ENCODE measurements around the gene BST1. TPM values are rescaled to one million over a fixed set of nuclear protein-coding genes. Genes with fewer than 3 reads are reported as not detected.

BST1 gene
- polyA plus RNA-seq, 3 donors = 140 to 297 (median 266) TPM

DNA sequence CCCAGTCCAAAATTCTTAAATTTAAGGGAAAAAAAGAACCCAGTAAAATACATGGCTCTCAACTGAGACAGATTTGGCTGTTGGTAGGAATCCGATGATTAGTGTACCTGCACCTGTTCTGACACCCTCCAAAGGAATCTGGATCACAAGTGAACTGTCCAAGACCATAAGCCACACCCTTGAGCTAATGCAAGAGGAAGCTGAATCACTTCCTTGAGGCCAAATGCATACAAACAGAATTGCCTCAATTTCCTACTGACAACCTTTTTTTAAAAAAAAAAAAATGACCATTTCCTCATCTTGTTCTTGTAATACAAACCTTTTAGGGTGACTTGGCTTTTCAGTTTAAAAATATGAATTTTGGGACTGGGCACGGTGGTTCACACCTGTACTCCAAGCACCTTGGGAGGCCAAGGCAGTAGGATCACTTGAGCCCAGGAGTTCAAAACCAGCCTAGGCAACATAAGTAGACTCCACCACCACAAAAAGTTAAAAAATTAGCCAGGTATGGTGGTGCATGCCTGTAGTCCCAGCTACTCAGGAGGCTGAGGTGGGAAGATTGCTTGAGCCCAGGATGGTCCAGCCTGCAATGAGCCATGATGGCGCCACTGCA is 37.0 kb upstream of the BST1 start:
- Histone ChIP-seq H3K9me3 (replicated peaks in 1 of 2; ENCODE audit: control insufficient read depth in 1 of 2, insufficient read depth in 1 of 2, low read length in 2 of 2) (no peaks in the 10 kb centered on the region), H4K20me1 (ENCODE audit: insufficient read depth, low read length) (no peaks in the 10 kb centered on the region), H3K4me3 (replicated peaks in 1 of 3; ENCODE audit: low read depth in 2 of 3, low read length in 3 of 3) (peak overlapping the region in 2 of 3 experiments; percentile 34 to 64), H3K27me3 (ENCODE audit: control insufficient read depth in 2 of 2, insufficient read depth in 2 of 2, low read length in 2 of 2) (no peaks in the 10 kb centered on the region), H3K4me1 (ENCODE audit: control insufficient read depth in 1 of 2, insufficient read depth in 2 of 2, low read length in 2 of 2) (peaks cover 67 to 87% of the 10 kb centered on the region in 2 donors), H2AFZ (ENCODE audit: insufficient read depth, low read depth, low read length, poor library complexity, severe bottlenecking) (no peak overlapping the region), H3K4me2 (replicated peaks; ENCODE audit: extremely low read depth, low read length, poor library complexity, severe bottlenecking) (peak overlapping the region; percentile 70), H3K79me2 (ENCODE audit: insufficient read depth, low read length) (peaks cover 99% of the 10 kb centered on the region), H3K36me3 (replicated peaks in 1 of 2; ENCODE audit: control insufficient read depth in 1 of 2, insufficient read depth in 2 of 2, low read length in 2 of 2) (no peaks in the 10 kb centered on the region), H3K27ac (ENCODE audit: low read depth in 1 of 2, low read length in 2 of 2) (peak overlapping the region; percentile 96 to 97), H3K9ac (ENCODE audit: insufficient read depth, low read length, poor library complexity, severe bottlenecking) (peak overlapping the region; percentile 46)
- 0% methylated on average over 1 of the region's 3 CpGs for WGBS (ENCODE audit: insufficient coverage)
- Mint-ChIP-seq H3K9me3 (peaks cover 0 to 3% (median 0%) of the 10 kb centered on the region in 7 donors), H3K36me3 (peaks cover 7 to 16% of the 10 kb centered on the region in 2 donors), H3K27me3 (ENCODE audit: low read depth in 3 of 3) (no peaks in the 10 kb centered on the region), H3K4me1 (peaks cover 70% of the 10 kb centered on the region), H3K27ac (peak overlapping the region; percentile 96 to 99 (median 98)), H3K4me3 (peak overlapping the region; percentile 45 to 82)
- TF ChIP-seq, protein P1, sequence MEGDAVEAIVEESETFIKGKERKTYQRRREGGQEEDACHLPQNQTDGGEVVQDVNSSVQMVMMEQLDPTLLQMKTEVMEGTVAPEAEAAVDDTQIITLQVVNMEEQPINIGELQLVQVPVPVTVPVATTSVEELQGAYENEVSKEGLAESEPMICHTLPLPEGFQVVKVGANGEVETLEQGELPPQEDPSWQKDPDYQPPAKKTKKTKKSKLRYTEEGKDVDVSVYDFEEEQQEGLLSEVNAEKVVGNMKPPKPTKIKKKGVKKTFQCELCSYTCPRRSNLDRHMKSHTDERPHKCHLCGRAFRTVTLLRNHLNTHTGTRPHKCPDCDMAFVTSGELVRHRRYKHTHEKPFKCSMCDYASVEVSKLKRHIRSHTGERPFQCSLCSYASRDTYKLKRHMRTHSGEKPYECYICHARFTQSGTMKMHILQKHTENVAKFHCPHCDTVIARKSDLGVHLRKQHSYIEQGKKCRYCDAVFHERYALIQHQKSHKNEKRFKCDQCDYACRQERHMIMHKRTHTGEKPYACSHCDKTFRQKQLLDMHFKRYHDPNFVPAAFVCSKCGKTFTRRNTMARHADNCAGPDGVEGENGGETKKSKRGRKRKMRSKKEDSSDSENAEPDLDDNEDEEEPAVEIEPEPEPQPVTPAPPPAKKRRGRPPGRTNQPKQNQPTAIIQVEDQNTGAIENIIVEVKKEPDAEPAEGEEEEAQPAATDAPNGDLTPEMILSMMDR (IDR thresholded peaks at IDR 0.05) = no peak
- intact Hi-C loops (cut with micrococcal nuclease) = no loop called here
- DNase-seq = peak; percentile 74 to 96 (median 94)

DNA sequence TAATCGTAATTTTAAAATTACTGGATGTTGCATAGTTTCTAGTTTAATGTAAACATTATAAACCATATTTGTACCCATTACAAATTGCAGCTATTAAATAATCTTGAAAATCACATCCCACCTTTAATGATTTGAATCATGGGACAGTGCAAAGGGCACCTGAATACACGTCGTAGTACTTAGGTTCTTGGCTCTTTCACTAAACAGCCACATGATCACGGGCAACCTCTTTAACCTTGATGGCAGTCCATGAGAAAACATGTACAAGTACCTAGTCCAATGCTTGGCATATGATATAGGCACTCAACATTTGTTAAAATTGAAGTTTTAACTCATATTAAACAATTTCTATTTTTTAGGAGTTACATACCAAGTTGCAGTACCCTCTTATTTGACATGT is 35.9 kb upstream of the BST1 start:
- peaks cover 11 to 20% of the 10 kb centered on the region in 2 donors for H3K36me3 Mint-ChIP-seq
- TF ChIP-seq, protein P1 (IDR thresholded peaks at IDR 0.05) = no peak
- WGBS (ENCODE audit: insufficient coverage) = 78% methylated on average over 2 of the region's 4 CpGs
- Histone ChIP-seq H3K4me3 (replicated peaks in 1 of 3; ENCODE audit: low read depth in 2 of 3, low read length in 3 of 3) (no peak overlapping the region), H3K9me3 (replicated peaks in 1 of 2; ENCODE audit: control insufficient read depth in 1 of 2, insufficient read depth in 1 of 2, low read length in 2 of 2) (no peaks in the 10 kb centered on the region), H3K9ac (ENCODE audit: insufficient read depth, low read length, poor library complexity, severe bottlenecking) (no peak overlapping the region), H3K4me1 (ENCODE audit: control insufficient read depth in 1 of 2, insufficient read depth in 2 of 2, low read length in 2 of 2) (peaks cover 56 to 82% of the 10 kb centered on the region in 2 donors), H3K79me2 (ENCODE audit: insufficient read depth, low read length) (peaks cover 99% of the 10 kb centered on the region), H3K4me2 (replicated peaks; ENCODE audit: extremely low read depth, low read length, poor library complexity, severe bottlenecking) (no peak overlapping the region), H3K27ac (ENCODE audit: low read depth in 1 of 2, low read length in 2 of 2) (peak overlapping the region; percentile 96 to 97), H3K36me3 (replicated peaks in 1 of 2; ENCODE audit: control insufficient read depth in 1 of 2, insufficient read depth in 2 of 2, low read length in 2 of 2) (no peaks in the 10 kb centered on the region), H3K27me3 (ENCODE audit: control insufficient read depth in 2 of 2, insufficient read depth in 2 of 2, low read length in 2 of 2) (no peaks in the 10 kb centered on the region), H4K20me1 (ENCODE audit: insufficient read depth, low read length) (no peaks in the 10 kb centered on the region), H2AFZ (ENCODE audit: insufficient read depth, low read depth, low read length, poor library complexity, severe bottlenecking) (no peak overlapping the region)
- no peak overlapping the region for H3K4me3 Mint-ChIP-seq
- peak overlapping the region in 5 of 7 donors; percentile 42 to 99 (median 98) for H3K27ac Mint-ChIP-seq
- H3K4me1 Mint-ChIP-seq = peaks cover 67% of the 10 kb centered on the region
- intact Hi-C loops (cut with micrococcal nuclease) = no loop called here
- DNase-seq = no peak
- peaks cover 0 to 3% (median 0%) of the 10 kb centered on the region in 7 donors for H3K9me3 Mint-ChIP-seq
- no peaks in the 10 kb centered on the region for H3K27me3 Mint-ChIP-seq (ENCODE audit: low read depth in 3 of 3)
